NCI-H526 (cell line): ENCODE results near the gene C10orf90.

Experiments
- DNase-seq, 2 experiments: peaks; one replicate each; lab custom pipeline; 2025; lab: John Stamatoyannopoulos, UW

The C10orf90 gene

DNA sequence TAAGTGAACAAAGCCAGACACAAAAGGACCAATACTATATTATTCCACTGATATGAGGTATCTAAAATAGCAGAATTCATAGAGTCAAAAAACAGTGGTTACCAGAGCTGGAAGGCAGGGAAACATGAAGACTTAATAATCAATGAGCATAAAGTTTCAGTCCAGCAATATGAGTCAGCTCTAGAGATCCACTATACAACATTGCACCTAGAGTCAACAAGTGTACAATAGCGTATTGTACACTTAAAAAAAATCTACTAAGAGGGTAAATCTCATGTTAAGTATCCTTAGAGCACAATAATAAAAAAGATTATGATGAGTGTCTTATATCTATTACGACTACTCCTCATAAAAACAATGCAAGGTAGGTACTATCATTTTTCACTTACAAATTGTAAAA lies 36.1 kb downstream of the C10orf90 start:
- DNase-seq, result no peak

- no peak for DNase-seq
Observed at GRCh38 chr10:126632705-126633104, 37.8 kb downstream of the C10orf90 start.

DNA sequence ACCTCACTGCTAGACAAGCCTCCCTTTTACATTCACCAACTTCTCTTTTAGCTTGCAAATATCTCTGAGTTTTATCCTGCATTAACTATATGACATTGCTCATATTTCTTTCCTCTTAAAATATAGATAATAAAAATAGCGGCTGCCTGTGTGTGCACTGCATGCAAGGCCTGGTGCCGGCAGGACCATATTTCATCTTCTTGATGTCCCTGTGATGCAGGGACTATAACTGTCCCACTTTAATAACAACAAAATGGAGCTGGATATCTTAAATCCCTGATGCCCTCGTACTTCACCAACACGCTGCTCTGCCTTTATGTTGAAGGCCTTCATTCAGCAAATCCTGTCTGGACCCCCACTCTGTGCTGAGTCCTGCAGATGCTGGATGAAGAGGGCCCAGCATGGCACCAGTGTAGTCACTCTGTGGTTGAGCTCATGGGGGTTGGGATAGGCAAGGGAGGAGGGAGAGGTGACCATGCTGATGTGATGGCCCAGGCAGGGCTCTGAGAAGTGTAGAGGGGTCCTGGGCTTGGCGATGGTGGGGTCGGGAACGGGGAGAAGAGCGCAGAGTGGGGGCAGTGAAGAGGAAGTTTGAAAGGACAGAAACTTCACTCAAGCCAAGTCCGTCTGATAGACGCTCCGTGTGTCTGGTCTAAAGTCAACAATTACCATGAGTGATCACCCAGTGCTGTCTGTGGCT lies 40.4 kb downstream of the C10orf90 start:
- no peak for DNase-seq

DNA sequence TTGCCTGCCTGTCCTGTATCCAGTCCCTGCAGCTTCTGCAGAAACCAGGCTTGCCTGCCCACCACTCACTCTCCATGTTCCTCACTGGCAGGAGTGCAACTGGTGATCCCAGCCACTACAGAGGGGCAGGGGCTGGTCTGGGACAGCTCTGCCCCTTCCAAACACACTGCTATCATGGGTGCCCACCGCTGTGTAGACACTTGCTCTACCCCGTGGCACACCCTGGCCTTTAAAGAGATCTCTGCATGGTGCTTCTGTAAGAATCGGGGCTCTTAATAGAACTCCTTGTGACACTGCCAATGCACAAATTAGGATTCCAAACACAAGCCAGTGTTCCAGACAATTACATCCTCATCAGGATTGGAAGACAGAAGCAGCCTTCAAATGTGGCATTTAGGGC lies 41.7 kb downstream of the C10orf90 start:
- no peak for DNase-seq

GRCh38 chr10:126621846-126622245 lies 48.6 kb downstream of the C10orf90 start:
- DNase-seq, result no peak

DNA sequence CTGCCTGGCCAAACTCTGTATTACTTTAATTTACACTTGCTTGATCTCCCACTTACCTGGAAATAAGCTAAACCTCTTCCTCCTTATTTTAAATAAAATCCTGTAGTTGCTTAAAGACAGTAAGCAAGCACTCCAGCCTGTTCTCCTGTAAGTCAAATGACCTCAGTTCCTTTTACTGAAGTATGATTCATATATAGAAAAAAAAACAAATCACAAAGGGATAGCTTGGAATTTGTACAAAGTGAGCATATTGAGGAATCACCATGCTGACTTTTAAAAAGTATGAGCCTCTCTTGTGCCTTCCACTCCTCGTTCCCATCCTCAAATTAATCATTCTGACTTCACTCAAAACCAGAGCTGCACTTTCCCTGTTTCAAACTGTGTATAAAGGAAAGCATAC lies 52.0 kb downstream of the C10orf90 start:
- no peak for DNase-seq

- DNase-seq, result no peak
Observed at GRCh38 chr10:126617733-126618132, 52.8 kb downstream of the C10orf90 start.

- no peak for DNase-seq
Observed at GRCh38 chr10:126617208-126617607, 53.3 kb downstream of the C10orf90 start.

- no peak for DNase-seq
Observed at GRCh38 chr10:126616737-126617136, 53.8 kb downstream of the C10orf90 start.

- DNase-seq, result no peak
Observed at GRCh38 chr10:126611303-126611702, 59.2 kb downstream of the C10orf90 start.

DNA sequence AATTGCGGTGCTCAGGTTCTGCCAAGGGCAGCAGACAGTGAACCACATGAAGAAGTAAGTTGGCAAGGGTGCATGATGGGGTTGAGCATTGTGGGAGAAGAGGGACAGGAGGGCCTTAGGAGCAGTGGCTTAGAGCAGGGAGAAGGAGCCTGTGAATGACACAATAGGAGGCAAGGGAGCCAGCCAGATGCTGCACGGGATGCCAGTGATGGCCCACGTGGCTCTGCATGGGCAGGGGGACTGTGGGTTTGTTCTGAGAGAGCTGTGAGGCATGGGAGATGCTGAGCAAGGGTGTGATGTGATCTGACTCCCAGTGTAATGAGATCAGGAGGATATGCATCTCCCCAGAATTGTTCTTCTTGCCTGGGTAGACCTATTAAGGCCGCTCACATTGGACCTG lies 60.9 kb downstream of the C10orf90 start:
- no peak for DNase-seq

GRCh38 chr10:126599949-126600682 lies 70.4 kb downstream of the C10orf90 start:
- DNase-seq, result no peak

DNA sequence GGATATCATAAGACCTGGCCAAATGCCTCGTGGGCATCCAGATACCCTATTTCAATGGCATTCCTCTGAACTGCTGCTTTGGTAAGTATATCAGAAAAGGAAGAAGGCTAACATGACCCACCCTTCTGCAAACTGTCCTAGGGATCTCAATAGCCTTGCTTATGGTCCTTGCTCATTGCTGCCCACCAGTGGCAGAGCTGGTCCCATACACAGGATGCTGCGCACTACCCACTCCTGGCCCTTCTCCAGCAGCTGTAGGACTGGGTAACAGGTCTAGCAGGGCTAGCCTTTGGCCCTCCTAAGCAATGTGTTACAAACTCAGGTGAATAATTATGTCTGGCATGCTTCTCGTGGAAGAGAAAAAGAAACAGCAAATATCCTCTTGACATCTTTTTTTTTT lies 72.5 kb downstream of the C10orf90 start:
- peak in 1 of 2 experiments; percentile 18 for DNase-seq

- no peak for DNase-seq
Observed at GRCh38 chr10:126597211-126597610, 73.3 kb downstream of the C10orf90 start.

- DNase-seq, result no peak
Observed at GRCh38 chr10:126596472-126597016, 73.9 kb downstream of the C10orf90 start.

GRCh38 chr10:126595160-126595559 lies 75.3 kb downstream of the C10orf90 start:
- DNase-seq, result no peak

GRCh38 chr10:126593968-126594701 lies 76.4 kb downstream of the C10orf90 start:
- no peak for DNase-seq

DNA sequence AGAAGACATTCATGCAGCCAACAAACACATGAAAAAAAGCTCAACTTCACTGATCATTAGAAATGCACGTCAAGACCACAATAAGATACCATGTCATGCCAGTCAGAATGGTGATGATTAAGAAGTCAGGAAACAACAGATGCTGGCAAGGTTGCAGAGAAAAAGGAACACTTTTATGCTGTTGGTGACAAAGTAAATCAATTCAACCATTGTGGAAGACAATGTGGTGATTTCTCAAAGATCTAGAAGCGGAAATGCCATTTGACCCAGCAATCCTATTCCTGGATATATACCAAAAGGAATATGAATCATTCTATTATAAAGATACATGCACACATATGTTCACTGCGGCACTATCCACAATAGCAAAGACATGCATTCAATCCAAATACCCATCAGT lies 77.6 kb downstream of the C10orf90 start:
- no peak for DNase-seq

DNA sequence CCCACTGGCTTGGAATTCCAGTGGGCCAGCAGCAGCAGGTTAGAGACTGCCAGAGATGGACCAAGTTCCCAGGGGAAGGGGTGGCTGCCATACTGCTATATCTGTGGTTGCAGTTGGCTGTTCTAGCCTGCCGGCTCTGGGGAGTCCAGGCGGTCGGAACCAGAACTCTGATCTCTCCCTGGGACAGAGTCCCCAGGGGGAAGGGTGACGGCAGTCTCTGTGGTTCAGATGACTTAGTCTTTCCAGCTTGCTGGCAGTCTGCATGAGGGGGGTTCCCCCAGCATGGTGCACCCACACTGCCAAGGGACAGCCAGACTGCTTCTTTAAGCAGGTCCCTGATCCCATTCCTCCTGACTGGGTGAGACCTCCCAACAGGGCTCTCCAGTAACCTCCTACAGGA lies 82.5 kb downstream of the C10orf90 start:
- no peak for DNase-seq

DNA sequence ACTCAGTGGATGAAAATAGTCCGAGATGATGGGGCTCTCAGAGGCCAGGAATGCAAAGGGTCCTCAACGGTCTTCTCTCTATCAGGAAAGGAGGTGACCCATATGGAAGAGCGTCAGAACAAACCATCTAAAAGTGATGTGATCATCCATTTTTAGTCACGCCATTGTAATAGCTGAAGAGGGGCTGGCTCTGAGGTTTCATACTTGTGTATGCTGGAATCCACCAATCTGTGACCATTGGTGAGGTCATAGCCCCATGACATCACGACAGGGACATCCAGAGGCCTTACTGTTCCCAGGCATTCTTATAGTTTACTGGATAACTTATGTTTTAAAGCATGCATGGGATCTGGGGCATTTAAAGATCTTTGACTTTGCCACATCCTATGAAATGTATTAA lies 83.6 kb downstream of the C10orf90 start:
- DNase-seq, result no peak

DNA sequence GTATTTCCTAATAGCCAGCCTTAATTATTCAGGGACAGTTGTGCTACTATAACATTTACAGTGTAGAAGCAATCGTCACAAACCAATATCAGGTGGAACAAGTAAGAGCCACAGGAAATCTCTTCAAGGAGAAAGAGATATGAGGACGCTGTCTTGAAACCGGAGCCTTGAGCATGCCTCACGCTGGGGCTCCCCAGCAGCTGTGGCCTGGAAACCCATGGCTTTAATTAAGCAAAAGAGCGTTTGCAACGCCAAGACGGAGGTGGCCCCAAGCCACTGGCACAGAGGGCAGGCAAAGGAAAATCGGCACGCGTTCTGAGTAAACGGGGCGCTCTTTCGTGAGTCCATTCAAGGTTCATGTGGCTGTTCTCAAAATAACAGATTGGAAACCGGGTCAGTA lies 84.4 kb downstream of the C10orf90 start:
- no peak for DNase-seq

- DNase-seq, result no peak
Observed at GRCh38 chr10:126585249-126586017, 85.1 kb downstream of the C10orf90 start.
